RPMI8226 (cell line): ENCODE results near the gene PATZ1.
"Not testable (repeated sequence)": the region's sequence is repeated elsewhere in the genome, so short reads cannot be mapped to it uniquely, and the experiment has no call there.

Source experiments
- DNase-seq: peaks from one replicate; pipeline ENCODE4 v3.0.0-alpha.2; 2015

The PATZ1 gene

GRCh38 chr22:31346255-31346732, at the start of gene PATZ1:
TSS of gene PATZ1 (minus strand) at chr22:31346346. CDS start at chr22:31345602, 744 bp downstream.
- peak; percentile 79 for DNase-seq

- DNase-seq: no peak
Measured at GRCh38 chr22:31394326-31394725, 48.2 kb upstream of the PATZ1 start.

- DNase-seq: no peak
Measured at GRCh38 chr22:31393893-31394292, 47.7 kb upstream of the PATZ1 start.

- DNase-seq: not testable (repeated sequence)
Measured at GRCh38 chr22:31378651-31379050, 32.5 kb upstream of the PATZ1 start.

- DNase-seq: no peak
Measured at GRCh38 chr22:31378123-31378522, 32.0 kb upstream of the PATZ1 start.

- no peak for DNase-seq
Measured at GRCh38 chr22:31377612-31378011, 31.5 kb upstream of the PATZ1 start.

- no peak for DNase-seq
Measured at GRCh38 chr22:31367426-31367825, 21.3 kb upstream of the PATZ1 start.

GRCh38 chr22:31363885-31364465, 17.8 kb upstream of the PATZ1 start:
- no peak for DNase-seq

GRCh38 chr22:31361743-31362142, 15.6 kb upstream of the PATZ1 start:
- DNase-seq: no peak

- no peak for DNase-seq
Measured at GRCh38 chr22:31360029-31360428, 13.9 kb upstream of the PATZ1 start.

GRCh38 chr22:31354515-31354914, 8.4 kb upstream of the PATZ1 start:
- no peak for DNase-seq

- DNase-seq: peak; percentile 96
Measured at GRCh38 chr22:31350410-31350863, 4.3 kb upstream of the PATZ1 start.

GRCh38 chr22:31349960-31350359, 3.8 kb upstream of the PATZ1 start:
- no peak for DNase-seq

GRCh38 chr22:31348766-31349165, 2.6 kb upstream of the PATZ1 start:
- DNase-seq: no peak

- not testable (repeated sequence) for DNase-seq
Measured at GRCh38 chr22:31348009-31348337, 1.8 kb upstream of the PATZ1 start.

- DNase-seq: peak; percentile 76
Measured at GRCh38 chr22:31347251-31348008, 1.3 kb upstream of the PATZ1 start.

GRCh38 chr22:31346733-31347250, 646 bp upstream of the PATZ1 start:
- peak; percentile 63 for DNase-seq

GRCh38 chr22:31345331-31346254, 553 bp downstream of the PATZ1 start:
- peak; percentile 95 for DNase-seq

GRCh38 chr22:31344578-31345330, 1.4 kb downstream of the PATZ1 start:
- DNase-seq: no peak

- no peak for DNase-seq
Measured at GRCh38 chr22:31344256-31344577, 1.9 kb downstream of the PATZ1 start.

- DNase-seq: no peak
Measured at GRCh38 chr22:31343235-31344191, 2.6 kb downstream of the PATZ1 start.
